Thymus (tissue), 11 donors: ENCODE results near the gene MYH7. TPM values are rescaled to one million over a fixed set of nuclear protein-coding genes. Genes with fewer than 3 reads are reported as not detected.
"Not testable (repeated sequence)": the region's sequence is repeated elsewhere in the genome, so short reads cannot be mapped to it uniquely, and the experiment has no call there.

Experiments
- DNase-seq, 9 donors: peaks; one replicate each; pipeline ENCODE4 v3.0.0-alpha.2; 2013; ENCODE audit warnings: low spot score in 9 of 9, low read depth in 6 of 9, missing footprints in 1 of 9
- H3K27ac ChIP-seq, 2 donors: one replicate each; pipeline ENCODE4 v1.5.1; 2013; ENCODE audit warnings: control low read depth in 1 of 2, low read depth in 1 of 2, low read length in 1 of 2, mild to moderate bottlenecking in 1 of 2, moderate library complexity in 1 of 2
- H3K27me3 ChIP-seq, 2 donors: one replicate each; pipeline ENCODE4 v1.5.1; 2013; ENCODE audit warnings: low read length in 1 of 2; ENCODE audit not compliant: control insufficient read depth in 2 of 2, insufficient read depth in 1 of 2
- H3K36me3 ChIP-seq, 2 donors: one replicate each; pipeline ENCODE4 v1.5.1; 2013; ENCODE audit warnings: low read length in 1 of 2, mild to moderate bottlenecking in 1 of 2, moderate library complexity in 1 of 2; ENCODE audit not compliant: control insufficient read depth in 2 of 2, insufficient read depth in 2 of 2
- H3K4me1 ChIP-seq, 2 donors: one replicate each; pipeline ENCODE4 v1.5.1; 2013; ENCODE audit warnings: low read length in 2 of 2; ENCODE audit not compliant: control insufficient read depth in 2 of 2, insufficient read depth in 2 of 2
- H3K4me3 ChIP-seq, 2 donors: one replicate each; pipeline ENCODE4 v1.5.1; 2013; ENCODE audit warnings: low read length in 2 of 2, control low read depth in 1 of 2, mild to moderate bottlenecking in 1 of 2
- H3K9me3 ChIP-seq, 2 donors: one replicate each; pipeline ENCODE4 v1.5.1; 2013; ENCODE audit warnings: low read length in 1 of 2, mild to moderate bottlenecking in 1 of 2; ENCODE audit not compliant: control insufficient read depth in 2 of 2, insufficient read depth in 1 of 2
- WGBS: extraction: QIAGEN DNeasy Blood & Tissue Kit; methylation state at CpG from one replicate; pipeline ENCODE4 v1.1.7; 2013; 5-methylcytosine and 5-hydroxymethylcytosine counted together
- polyA plus RNA-seq: library from polyadenylated mRNA; stranded (reverse); fragments of 200-250 nt; gene quantifications from one replicate; pipeline ENCODE4 v1.2.3, GENCODE V29; 2013
- total RNA-seq: library from RNA; stranded (reverse); fragments of 120-200 nt; gene quantifications from one replicate; pipeline ENCODE4 v1.2.4, GENCODE V29; 2013
- donor health status: healthy.

The MYH7 gene
- total and polyA plus RNA-seq, 2 donors = 0.09 to 0.46 TPM

GRCh38 chr14:23405516-23406025 lies 29.9 kb downstream of the MYH7 start:
- H3K4me1 ChIP-seq = no peaks in the 10 kb centered on the region
- no peaks in the 10 kb centered on the region for H3K36me3 ChIP-seq
- peaks cover 0 to 2% of the 10 kb centered on the region in 2 donors for H3K27me3 ChIP-seq
- H3K4me3 ChIP-seq = no peak overlapping the region
- no peak overlapping the region for H3K27ac ChIP-seq
- WGBS = 89% methylated on average over 13 of the region's 13 CpGs
- H3K9me3 ChIP-seq = no peaks in the 10 kb centered on the region
- DNase-seq = no peak

DNA sequence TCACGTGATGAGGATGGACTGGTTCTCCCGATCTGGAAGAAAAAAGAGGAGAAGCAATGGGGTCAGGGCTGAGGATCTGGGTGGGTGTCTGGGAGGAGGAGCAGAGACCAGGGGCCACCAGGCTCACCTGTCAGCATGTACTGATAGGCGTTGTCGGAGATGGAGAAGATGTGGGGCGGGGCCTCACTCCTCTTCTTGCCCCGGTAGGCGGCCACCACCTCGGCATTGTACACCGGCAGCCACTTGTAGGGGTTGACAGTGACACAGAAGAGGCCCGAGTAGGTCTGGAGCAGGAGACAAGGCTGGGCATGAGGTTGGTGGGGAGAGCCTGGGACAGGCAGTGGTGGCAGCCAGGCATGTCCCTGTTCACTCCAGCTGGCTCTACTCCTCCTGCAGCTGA lies 30.4 kb downstream of the MYH7 start:
- H3K4me3 ChIP-seq = no peak overlapping the region
- no peak overlapping the region for H3K27ac ChIP-seq
- H3K36me3 ChIP-seq = no peaks in the 10 kb centered on the region
- H3K9me3 ChIP-seq = no peaks in the 10 kb centered on the region
- peaks cover 0 to 2% of the 10 kb centered on the region in 2 donors for H3K27me3 ChIP-seq
- 95% methylated on average over 10 of the region's 10 CpGs for WGBS
- no peaks in the 10 kb centered on the region for H3K4me1 ChIP-seq
- DNase-seq = no peak

GRCh38 chr14:23404331-23404900 lies 31.0 kb downstream of the MYH7 start:
- no peak for DNase-seq
- Histone ChIP-seq H3K27me3 (peaks cover 0 to 2% of the 10 kb centered on the region in 2 donors), H3K4me3 (no peak overlapping the region), H3K27ac (no peak overlapping the region), H3K4me1 (no peaks in the 10 kb centered on the region), H3K9me3 (no peaks in the 10 kb centered on the region), H3K36me3 (no peaks in the 10 kb centered on the region)
- 95% methylated on average over 14 of the region's 14 CpGs for WGBS

- Histone ChIP-seq H3K4me3 (no peak overlapping the region), H3K27me3 (peaks cover 0 to 2% of the 10 kb centered on the region in 2 donors), H3K27ac (no peak overlapping the region), H3K36me3 (no peaks in the 10 kb centered on the region), H3K9me3 (no peaks in the 10 kb centered on the region), H3K4me1 (no peaks in the 10 kb centered on the region)
- WGBS = 92% methylated on average over 4 of the region's 4 CpGs
- DNase-seq = no peak
Observed at GRCh38 chr14:23403908-23404307, 31.6 kb downstream of the MYH7 start.

- whole genome bisulfite sequencing = 68% methylated on average over 7 of the region's 7 CpGs
- H3K27me3 ChIP-seq = peaks cover 0 to 2% of the 10 kb centered on the region in 2 donors
Observed at GRCh38 chr14:23403139-23403438, 32.4 kb downstream of the MYH7 start.

DNA sequence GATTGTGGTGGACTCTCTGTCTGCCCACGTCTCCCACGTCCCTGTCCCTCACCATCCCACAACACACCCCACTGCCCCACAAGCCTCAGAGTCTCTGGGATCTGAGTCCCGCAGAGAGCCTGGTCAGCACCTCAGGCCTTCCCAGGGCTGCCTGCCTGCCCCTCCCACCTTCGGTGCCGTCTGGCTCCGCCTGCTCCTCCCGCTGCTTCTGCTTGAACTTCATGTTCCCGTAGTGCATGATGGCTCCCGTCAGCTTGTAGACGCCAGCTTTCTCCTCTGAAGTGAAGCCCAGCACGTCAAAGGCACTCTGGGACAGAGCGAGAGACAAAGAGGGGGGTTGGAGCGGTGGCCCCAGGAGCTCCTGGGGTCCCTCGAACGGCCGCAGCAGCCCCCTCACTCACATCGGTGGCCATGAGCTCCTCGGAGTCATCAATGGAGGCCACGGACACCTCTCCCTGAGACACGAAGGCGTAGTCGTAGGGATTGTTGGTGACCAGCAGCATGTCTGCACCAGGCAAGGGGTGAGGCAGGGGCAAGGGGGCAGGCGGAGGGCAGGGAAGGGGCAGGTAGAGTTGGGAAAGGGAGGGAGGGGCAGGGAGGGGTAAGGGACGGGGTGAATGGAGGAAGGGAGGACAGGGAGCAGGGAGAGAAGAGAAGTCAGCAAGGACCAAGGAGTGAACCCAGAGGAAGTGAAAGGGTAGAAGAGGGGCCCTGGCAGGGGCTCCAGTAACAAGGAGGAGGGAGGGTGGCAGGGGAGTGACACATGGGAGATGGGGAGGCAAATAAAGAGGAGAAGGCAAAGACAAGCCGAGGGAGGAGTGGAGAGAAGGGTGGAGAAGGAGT lies 32.9 kb downstream of the MYH7 start:
- Histone ChIP-seq H3K4me3 (no peak overlapping the region), H3K27me3 (peaks cover 0 to 2% of the 10 kb centered on the region in 2 donors), H3K27ac (no peak overlapping the region), H3K9me3 (no peaks in the 10 kb centered on the region), H3K4me1 (no peaks in the 10 kb centered on the region), H3K36me3 (no peaks in the 10 kb centered on the region)
- WGBS = 89% methylated on average over 25 of the region's 25 CpGs
- DNase-seq = no peak

More at GRCh38 chr14:23403139-23403438, 32.4 kb downstream of the MYH7 start:
- H3K9me3 ChIP-seq = no peaks in the 10 kb centered on the region
- H3K4me3 ChIP-seq = no peak overlapping the region
- no peaks in the 10 kb centered on the region for H3K36me3 ChIP-seq
- DNase-seq = no peak
- H3K27ac ChIP-seq = no peak overlapping the region
- no peaks in the 10 kb centered on the region for H3K4me1 ChIP-seq

DNA sequence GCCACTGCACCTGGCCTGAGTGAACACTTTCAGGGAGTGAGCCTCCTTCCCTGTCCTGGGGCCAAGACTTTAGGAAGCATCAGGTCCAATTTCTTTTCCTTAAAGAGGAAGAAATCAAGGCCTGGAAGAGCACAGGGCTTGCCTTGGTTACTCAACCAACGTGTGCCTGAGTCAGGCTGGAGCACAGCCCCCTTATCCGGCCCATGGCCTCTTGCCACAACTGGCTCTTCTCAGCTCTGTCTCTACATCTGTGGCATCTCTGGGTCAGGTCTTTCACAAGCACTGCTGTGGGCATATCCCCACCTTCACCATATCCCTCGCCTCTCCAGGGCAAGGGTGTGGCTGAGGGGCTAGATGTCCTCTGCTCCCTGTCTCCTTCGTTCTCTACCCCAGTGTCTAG lies 34.2 kb downstream of the MYH7 start:
- H3K9me3 ChIP-seq = no peaks in the 10 kb centered on the region
- H3K36me3 ChIP-seq = no peaks in the 10 kb centered on the region
- peaks cover 0 to 5% of the 10 kb centered on the region in 2 donors for H3K27me3 ChIP-seq
- DNase-seq = no peak
- no peaks in the 10 kb centered on the region for H3K4me1 ChIP-seq
- no peak overlapping the region for H3K4me3 ChIP-seq
- 95% methylated on average over 4 of the region's 4 CpGs for WGBS
- H3K27ac ChIP-seq = no peak overlapping the region

DNA sequence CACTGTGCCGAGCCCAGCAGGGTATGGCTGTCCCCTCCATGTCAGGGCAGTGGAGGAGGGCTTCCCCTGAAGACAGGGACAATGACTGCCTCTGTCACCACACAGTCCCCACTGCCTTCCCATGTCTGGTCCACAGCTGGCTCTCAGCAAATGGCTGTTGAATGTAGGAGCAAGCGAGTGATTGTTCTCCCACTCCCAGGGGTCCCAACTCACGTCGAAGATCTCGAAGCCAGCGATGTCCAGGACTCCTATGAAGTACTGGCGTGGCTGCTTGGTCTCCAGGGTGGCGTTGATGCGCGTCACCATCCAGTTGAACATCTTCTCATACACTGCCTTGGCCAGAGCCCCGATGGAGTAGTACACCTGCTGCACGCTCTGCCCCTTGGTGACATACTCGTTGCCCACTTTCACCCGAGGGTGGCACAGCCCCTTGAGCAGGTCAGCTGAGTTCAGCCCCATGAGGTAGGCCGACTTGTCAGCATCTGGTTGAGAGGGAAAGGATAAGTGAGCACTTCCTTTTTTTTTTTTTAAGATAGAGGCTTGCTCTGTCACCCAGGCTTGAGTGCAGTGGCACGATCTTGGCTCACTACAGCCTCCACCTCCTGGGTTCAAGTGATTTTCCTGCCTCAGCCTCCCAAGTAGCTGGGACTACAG lies 34.8 kb downstream of the MYH7 start:
- 81% methylated on average over 16 of the region's 16 CpGs for WGBS
- not testable (repeated sequence) for H3K4me1 ChIP-seq, H3K36me3 ChIP-seq, H3K9me3 ChIP-seq, H3K27me3 ChIP-seq, DNase-seq, H3K27ac ChIP-seq, H3K4me3 ChIP-seq

GRCh38 chr14:23399591-23399990 lies 35.9 kb downstream of the MYH7 start:
- WGBS = 94% methylated on average over 6 of the region's 6 CpGs
- DNase-seq = no peak
- no peak overlapping the region for H3K27ac ChIP-seq

More at GRCh38 chr14:23399591-23399990, 35.9 kb downstream of the MYH7 start:
- Histone ChIP-seq H3K27me3 (peaks cover 0 to 5% of the 10 kb centered on the region in 2 donors), H3K36me3 (no peaks in the 10 kb centered on the region), H3K4me3 (no peak overlapping the region), H3K4me1 (no peaks in the 10 kb centered on the region), H3K9me3 (no peaks in the 10 kb centered on the region)
